ENCODE results near the gene SESTD1.

DNA sequence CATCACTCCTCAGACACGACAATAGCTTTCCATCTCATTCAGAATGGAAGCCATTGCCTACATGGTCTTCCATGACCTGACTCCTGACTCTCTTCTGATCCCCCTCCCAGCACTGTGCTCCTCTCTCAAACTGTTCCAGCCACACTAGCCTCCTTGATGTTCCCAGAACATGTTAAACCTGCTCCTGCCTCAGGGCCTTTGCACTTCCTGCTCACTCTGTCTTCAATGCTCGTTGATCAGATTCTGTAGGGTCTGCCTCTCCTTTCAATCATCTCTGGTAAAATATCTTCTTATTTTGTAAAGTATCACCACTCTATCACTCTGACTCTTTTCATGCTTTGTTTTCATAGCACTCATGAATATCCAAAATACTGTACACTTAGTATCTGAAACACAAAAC is 84.9 kb downstream of the SESTD1 start:
- TF ChIP-seq, protein P1, sequence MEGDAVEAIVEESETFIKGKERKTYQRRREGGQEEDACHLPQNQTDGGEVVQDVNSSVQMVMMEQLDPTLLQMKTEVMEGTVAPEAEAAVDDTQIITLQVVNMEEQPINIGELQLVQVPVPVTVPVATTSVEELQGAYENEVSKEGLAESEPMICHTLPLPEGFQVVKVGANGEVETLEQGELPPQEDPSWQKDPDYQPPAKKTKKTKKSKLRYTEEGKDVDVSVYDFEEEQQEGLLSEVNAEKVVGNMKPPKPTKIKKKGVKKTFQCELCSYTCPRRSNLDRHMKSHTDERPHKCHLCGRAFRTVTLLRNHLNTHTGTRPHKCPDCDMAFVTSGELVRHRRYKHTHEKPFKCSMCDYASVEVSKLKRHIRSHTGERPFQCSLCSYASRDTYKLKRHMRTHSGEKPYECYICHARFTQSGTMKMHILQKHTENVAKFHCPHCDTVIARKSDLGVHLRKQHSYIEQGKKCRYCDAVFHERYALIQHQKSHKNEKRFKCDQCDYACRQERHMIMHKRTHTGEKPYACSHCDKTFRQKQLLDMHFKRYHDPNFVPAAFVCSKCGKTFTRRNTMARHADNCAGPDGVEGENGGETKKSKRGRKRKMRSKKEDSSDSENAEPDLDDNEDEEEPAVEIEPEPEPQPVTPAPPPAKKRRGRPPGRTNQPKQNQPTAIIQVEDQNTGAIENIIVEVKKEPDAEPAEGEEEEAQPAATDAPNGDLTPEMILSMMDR (IDR thresholded peaks at IDR 0.05; ENCODE audit: insufficient read depth, low read depth, low read length), result no peak
- TF ChIP-seq EZH2 (IDR thresholded peaks at IDR 0.05; ENCODE audit: insufficient read depth, low read length), result no peak
